Stomach (tissue), 9 donors: ENCODE data around the gene FBXO9. TPM values are rescaled to one million over a fixed set of nuclear protein-coding genes. Genes with fewer than 3 reads are reported as not detected.

Experiments used
- DNase-seq, 2 donors: peaks; one replicate each; pipeline versions ENCODE4 v3.0.0 to v3.0.0-alpha.2; 2013 to 2019
- H3K27ac ChIP-seq, 5 donors: fragments of 200-600 bp in 4 of 5; sonication (generic) in 4 of 5; one replicate each; pipeline ENCODE4 v1.5.1; 2013 to 2019; ENCODE audit warnings: mild to moderate bottlenecking in 1 of 5, moderate library complexity in 1 of 5
- H3K27me3 ChIP-seq, 3 donors: fragments of 200-600 bp; sonication (generic); one replicate each; pipeline ENCODE4 v1.5.1; 2017 to 2019; ENCODE audit warnings: mixed run types in 1 of 3
- H3K36me3 ChIP-seq, 4 donors: fragments of 200-600 bp; sonication (generic); 1 replicate in 3 of 4; 2 replicates in 1 of 4; pipeline ENCODE4 v1.5.1; 2016 to 2019
- H3K4me1 ChIP-seq, 4 donors: fragments of 200-600 bp; sonication (generic); one replicate each; pipeline ENCODE4 v1.5.1; 2016 to 2019
- H3K4me3 ChIP-seq, 4 donors: fragments of 200-600 bp; sonication (generic) in 3 of 4; one replicate each; pipeline ENCODE4 v1.5.1; 2016 to 2019; ENCODE audit warnings: mild to moderate bottlenecking in 1 of 4
- H3K9me3 ChIP-seq, 4 donors: fragments of 200-600 bp; sonication (generic); one replicate each; pipeline ENCODE4 v1.5.1; 2016 to 2019
- EP300 ChIP-seq: sonication (generic); formaldehyde crosslinking; IDR thresholded peaks from one replicate; pipeline ENCODE4 v1.6.1; 2017; ENCODE audit warnings: antibody characterized with exemption
- POLR2A ChIP-seq, 4 donors: fragments of 450-650 bp; IDR thresholded peaks; one replicate each; pipeline ENCODE4 v1.6.1; 2016; ENCODE audit warnings: antibody characterized with exemption in 4 of 4, control low read depth in 2 of 4, mild to moderate bottlenecking in 1 of 4, moderate library complexity in 1 of 4
- POLR2AphosphoS5 ChIP-seq, 3 donors: sonication (generic); formaldehyde crosslinking; IDR thresholded peaks; one replicate each; pipeline ENCODE4 v1.6.1; 2016; ENCODE audit warnings: antibody characterized with exemption in 3 of 3
- WGBS, 5 donors: extraction: QIAGEN DNeasy Blood & Tissue Kit in 3 of 5; methylation state at CpG; one replicate each; pipeline versions ENCODE4 v1.1.5 to v1.1.7; 2013 to 2018; 5-methylcytosine and 5-hydroxymethylcytosine counted together
- intact Hi-C: fragments of 100-400 bp; cut with DNase I; formaldehyde crosslinking; loops from one replicate; pipeline ENCODE4 v1.15.1; 2023; ENCODE audit warnings: low total_unique reads
- polyA plus RNA-seq, 3 donors: library from polyadenylated mRNA; stranded (reverse); fragments of 200-250 nt; gene quantifications; one replicate each; pipeline ENCODE4 v1.2.3, GENCODE V29; 2013
- total RNA-seq, 5 donors: library from RNA; depleted of rRNA; stranded (reverse); fragments of >200 nt; gene quantifications; one replicate each; pipeline versions ENCODE4 v1.1.0 to v1.2.3, GENCODE V29; 2014 to 2016
- TF ChIP-seq, protein P1 (sequence below), 7 experiments: fragments of 450-650 bp in 4 of 7; fragments of 200-600 bp in 3 of 7; sonication (generic) in 3 of 7; IDR thresholded peaks; one replicate each; pipeline ENCODE4 v1.5.1; 2016 to 2019; ENCODE audit warnings: antibody characterized with exemption in 7 of 7, control low read depth in 2 of 7, mild to moderate bottlenecking in 1 of 7
- donor health status: healthy with polysubstance abuse.
- donor health status: Bipolar disorder and iron deficiency.
- donor health status: healthy.

FBXO9 gene
- total and polyA plus RNA-seq, 8 donors = 33.9 to 119 (median 59.9) TPM

DNA sequence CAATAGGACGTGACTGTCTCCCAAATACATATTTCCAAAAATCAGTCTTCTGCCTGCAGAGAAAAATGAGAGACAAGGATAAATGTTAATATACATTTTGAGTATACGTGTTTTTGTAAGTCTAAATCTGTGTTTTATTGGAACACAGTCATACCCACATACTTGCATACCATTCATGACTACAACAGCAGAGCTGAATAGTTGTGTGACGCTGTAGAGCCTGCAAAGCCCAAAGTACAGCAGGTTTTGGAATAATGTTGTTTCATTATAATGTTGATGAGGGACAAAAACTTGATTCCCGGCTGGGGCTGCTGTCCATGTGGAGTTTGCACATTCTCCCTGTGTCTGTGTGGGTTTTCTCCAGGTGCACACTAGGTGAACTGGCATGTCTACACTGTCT lies 23.8 kb upstream of the FBXO9 start:
- WGBS, 5 donors = 73 to 91% (median 86%) methylated on average over 4 of the region's 4 CpGs
- H3K9me3 ChIP-seq = no peaks in the 10 kb centered on the region
- no peak for DNase-seq
- H3K27me3 ChIP-seq = no peaks in the 10 kb centered on the region
- peak overlapping the region in 4 of 5 donors; percentile 2 to 58 (median 22) for H3K27ac ChIP-seq
- TF ChIP-seq POLR2A (IDR thresholded peaks at IDR 0.05) (no peak), POLR2AphosphoS5 (IDR thresholded peaks at IDR 0.05) (no peak), EP300 (no peak)
- TF ChIP-seq, protein P1, sequence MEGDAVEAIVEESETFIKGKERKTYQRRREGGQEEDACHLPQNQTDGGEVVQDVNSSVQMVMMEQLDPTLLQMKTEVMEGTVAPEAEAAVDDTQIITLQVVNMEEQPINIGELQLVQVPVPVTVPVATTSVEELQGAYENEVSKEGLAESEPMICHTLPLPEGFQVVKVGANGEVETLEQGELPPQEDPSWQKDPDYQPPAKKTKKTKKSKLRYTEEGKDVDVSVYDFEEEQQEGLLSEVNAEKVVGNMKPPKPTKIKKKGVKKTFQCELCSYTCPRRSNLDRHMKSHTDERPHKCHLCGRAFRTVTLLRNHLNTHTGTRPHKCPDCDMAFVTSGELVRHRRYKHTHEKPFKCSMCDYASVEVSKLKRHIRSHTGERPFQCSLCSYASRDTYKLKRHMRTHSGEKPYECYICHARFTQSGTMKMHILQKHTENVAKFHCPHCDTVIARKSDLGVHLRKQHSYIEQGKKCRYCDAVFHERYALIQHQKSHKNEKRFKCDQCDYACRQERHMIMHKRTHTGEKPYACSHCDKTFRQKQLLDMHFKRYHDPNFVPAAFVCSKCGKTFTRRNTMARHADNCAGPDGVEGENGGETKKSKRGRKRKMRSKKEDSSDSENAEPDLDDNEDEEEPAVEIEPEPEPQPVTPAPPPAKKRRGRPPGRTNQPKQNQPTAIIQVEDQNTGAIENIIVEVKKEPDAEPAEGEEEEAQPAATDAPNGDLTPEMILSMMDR (IDR thresholded peaks at IDR 0.05) = no peak
- intact Hi-C loops = no loop called here
- no peak overlapping the region for H3K4me3 ChIP-seq
- H3K36me3 ChIP-seq = peaks cover 5 to 53% (median 42%) of the 10 kb centered on the region in 4 donors
- peaks cover 0 to 38% (median 23%) of the 10 kb centered on the region in 4 donors for H3K4me1 ChIP-seq

DNA sequence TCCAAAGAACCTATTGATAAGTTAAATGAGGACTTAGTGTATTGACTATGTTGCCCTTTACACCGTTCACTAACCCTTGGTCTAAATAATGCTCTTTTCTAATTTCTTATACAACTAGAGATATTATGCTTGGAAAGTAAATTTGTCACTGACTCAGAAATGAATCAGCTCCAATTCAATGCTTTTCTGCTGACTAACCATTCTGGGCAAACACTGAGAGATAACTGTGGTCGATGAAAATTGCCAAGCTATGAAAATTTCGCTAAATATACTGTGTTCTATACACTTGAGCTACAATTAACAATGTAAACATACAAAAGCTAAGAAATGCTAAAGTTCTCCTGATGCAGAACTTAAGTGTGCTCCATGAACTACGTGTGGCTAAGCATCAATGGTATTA lies 23.1 kb upstream of the FBXO9 start:
- H3K27ac ChIP-seq = peak overlapping the region in 4 of 5 donors; percentile 2 to 58 (median 23)
- WGBS, 5 donors = 32 to 41% (median 34%) methylated on average over 4 of the region's 4 CpGs
- no peak overlapping the region for H3K4me3 ChIP-seq
- H3K4me1 ChIP-seq = peaks cover 0 to 38% (median 23%) of the 10 kb centered on the region in 4 donors
- no peaks in the 10 kb centered on the region for H3K9me3 ChIP-seq
- intact Hi-C loops = no loop called here
- H3K27me3 ChIP-seq = no peaks in the 10 kb centered on the region
- peak in 1 of 2 donors; percentile 46 for DNase-seq
- TF ChIP-seq POLR2AphosphoS5 (IDR thresholded peaks at IDR 0.05) (peak in 1 of 3 donors; percentile 31), POLR2A (IDR thresholded peaks at IDR 0.05) (no peak), EP300 (no peak)
- TF ChIP-seq, protein P1 (IDR thresholded peaks at IDR 0.05) = no peak
- H3K36me3 ChIP-seq = peaks cover 5 to 45% (median 39%) of the 10 kb centered on the region in 4 donors

DNA sequence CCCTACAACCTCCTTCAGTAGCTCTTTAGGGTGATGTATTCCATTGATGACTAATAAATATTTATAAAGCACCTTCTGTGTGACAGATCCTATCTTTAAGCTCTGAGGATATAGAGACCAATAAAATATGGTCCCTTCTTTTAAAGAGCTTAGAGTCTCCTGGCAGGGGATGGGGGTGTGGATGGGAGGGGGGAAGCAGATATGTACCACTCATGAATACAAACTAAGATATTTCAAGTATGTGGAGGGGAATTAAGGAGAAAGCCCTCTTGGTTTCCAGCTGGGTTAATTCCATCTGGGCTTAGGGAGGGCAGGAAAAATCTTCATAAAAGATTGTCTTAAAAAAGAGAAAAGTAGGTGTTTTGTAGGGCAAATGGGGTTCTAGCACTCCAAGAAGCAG lies 21.6 kb upstream of the FBXO9 start:
- peaks cover 5 to 30% (median 30%) of the 10 kb centered on the region in 4 donors for H3K36me3 ChIP-seq
- no peak for DNase-seq
- intact Hi-C loops = no loop called here
- TF ChIP-seq POLR2A (IDR thresholded peaks at IDR 0.05) (no peak), POLR2AphosphoS5 (IDR thresholded peaks at IDR 0.05) (no peak), EP300 (no peak)
- TF ChIP-seq, protein P1 (IDR thresholded peaks at IDR 0.05) = no peak
- H3K4me3 ChIP-seq = no peak overlapping the region
- no peaks in the 10 kb centered on the region for H3K9me3 ChIP-seq
- peak overlapping the region in 3 of 5 donors; percentile 10 to 58 (median 44) for H3K27ac ChIP-seq
- peaks cover 0 to 45% (median 23%) of the 10 kb centered on the region in 4 donors for H3K4me1 ChIP-seq
- no peaks in the 10 kb centered on the region for H3K27me3 ChIP-seq

DNA sequence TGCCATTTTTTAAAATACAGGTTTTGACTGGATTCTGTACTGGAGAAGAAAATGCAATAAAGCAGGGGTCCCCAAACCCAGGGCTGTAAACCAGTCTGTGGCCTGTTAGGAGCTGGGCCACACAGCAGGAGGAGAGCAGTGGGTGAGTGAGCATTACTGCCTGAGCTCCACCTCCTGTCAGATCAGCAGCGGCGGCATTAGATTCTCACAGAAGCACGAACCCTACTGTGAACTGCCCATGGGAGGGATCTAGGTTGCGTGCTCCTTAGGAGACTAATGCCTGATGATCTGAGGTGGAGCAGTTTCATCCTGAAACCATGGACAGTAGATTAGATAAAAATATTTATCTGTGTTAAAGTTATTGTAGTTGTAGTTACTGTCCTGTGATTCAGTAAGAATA lies 21.1 kb upstream of the FBXO9 start:
- peaks cover 0 to 47% (median 23%) of the 10 kb centered on the region in 4 donors for H3K4me1 ChIP-seq
- H3K27me3 ChIP-seq = no peaks in the 10 kb centered on the region
- H3K4me3 ChIP-seq = no peak overlapping the region
- intact Hi-C loops = no loop called here
- 61 to 70% (median 63%) methylated on average over 4 of the region's 4 CpGs for WGBS, 5 donors
- peak overlapping the region in 2 of 5 donors; percentile 44 to 58 for H3K27ac ChIP-seq
- TF ChIP-seq POLR2A (IDR thresholded peaks at IDR 0.05) (no peak), EP300 (no peak), POLR2AphosphoS5 (IDR thresholded peaks at IDR 0.05) (no peak)
- TF ChIP-seq, protein P1 (IDR thresholded peaks at IDR 0.05) = no peak
- no peaks in the 10 kb centered on the region for H3K9me3 ChIP-seq
- peaks cover 4 to 26% (median 25%) of the 10 kb centered on the region in 4 donors for H3K36me3 ChIP-seq
- DNase-seq = no peak
